ENCODE results near the gene OR4K2.

The OR4K2 gene

GRCh38 chr14:19918553-19919264 lies 43.8 kb downstream of the OR4K2 start:
- Histone ChIP-seq H3K9me3 (ENCODE audit: insufficient read depth, low read depth, low read length) (peaks cover 1% of the 10 kb centered on the region), H4K91ac (ENCODE audit: low read depth, low read length) (no peak overlapping the region), H2AFZ (ENCODE audit: insufficient read depth, low read length, poor library complexity) (no peak overlapping the region), H3K27ac (ENCODE audit: low read depth, low read length) (no peak overlapping the region), H3K18ac (ENCODE audit: low read length) (no peak overlapping the region), H4K8ac (ENCODE audit: low read depth, low read length) (no peak overlapping the region), H3K9ac (ENCODE audit: low read length) (no peak overlapping the region), H3K79me1 (ENCODE audit: low read length) (no peaks in the 10 kb centered on the region), H3K4me2 (ENCODE audit: low read length) (no peak overlapping the region), H2BK12ac (ENCODE audit: low read length) (no peak overlapping the region), H3K4me3 (ENCODE audit: low read depth, low read length) (no peak overlapping the region), H3K79me2 (ENCODE audit: control insufficient read depth, insufficient read depth, low read length, poor library complexity) (no peaks in the 10 kb centered on the region), H3K36me3 (ENCODE audit: control insufficient read depth in 1 of 2, insufficient read depth in 2 of 2, low read length in 2 of 2) (no peaks in the 10 kb centered on the region), H3K14ac (ENCODE audit: low read length) (no peak overlapping the region), H3K4me1 (ENCODE audit: control insufficient read depth in 1 of 2, insufficient read depth in 2 of 2, low read length in 2 of 2) (no peaks in the 10 kb centered on the region), H2AK5ac (ENCODE audit: low read length) (no peak overlapping the region), H3K27me3 (ENCODE audit: insufficient read depth, low read length) (no peaks in the 10 kb centered on the region), H3K23ac (ENCODE audit: low read length) (no peak overlapping the region), H4K12ac (ENCODE audit: low read depth, low read length) (no peak overlapping the region), H2BK5ac (ENCODE audit: low read depth, low read length, poor library complexity) (no peak overlapping the region), H2BK120ac (ENCODE audit: insufficient read depth, low read length, poor library complexity) (no peak overlapping the region), H3K4ac (ENCODE audit: low read depth, low read length) (no peak overlapping the region)
- DNase-seq = no peak
- no CpG with 5 or more reads among the region's 4 CpGs for WGBS (ENCODE audit: extremely low coverage, insufficient coverage, insufficient read length)

GRCh38 chr14:19920021-19920657 lies 45.2 kb downstream of the OR4K2 start, which contains the start of gene OR4K5:
TSS of gene OR4K5 (plus strand) at chr14:19920607. CDS start at chr14:19920607, 0 bp downstream.
- Histone ChIP-seq H3K27me3 (ENCODE audit: insufficient read depth, low read length) (no peaks in the 10 kb centered on the region), H2AFZ (ENCODE audit: insufficient read depth, low read length, poor library complexity) (no peak within 1 kb of the TSS), H3K4me2 (ENCODE audit: low read length) (no peak within 1 kb of the TSS), H2BK12ac (ENCODE audit: low read length) (no peak within 1 kb of the TSS), H2BK5ac (ENCODE audit: low read depth, low read length, poor library complexity) (no peak within 1 kb of the TSS), H4K91ac (ENCODE audit: low read depth, low read length) (no peak within 1 kb of the TSS), H3K18ac (ENCODE audit: low read length) (no peak within 1 kb of the TSS), H3K9me3 (ENCODE audit: insufficient read depth, low read depth, low read length) (peaks cover 1% of the 10 kb centered on the region), H2BK120ac (ENCODE audit: insufficient read depth, low read length, poor library complexity) (no peak within 1 kb of the TSS), H3K23ac (ENCODE audit: low read length) (no peak within 1 kb of the TSS), H3K36me3 (ENCODE audit: control insufficient read depth in 1 of 2, insufficient read depth in 2 of 2, low read length in 2 of 2) (no peaks in the 10 kb centered on the region), H2AK5ac (ENCODE audit: low read length) (no peak within 1 kb of the TSS), H3K14ac (ENCODE audit: low read length) (no peak within 1 kb of the TSS), H3K79me1 (ENCODE audit: low read length) (no peaks in the 10 kb centered on the region), H3K9ac (ENCODE audit: low read length) (no peak within 1 kb of the TSS), H4K8ac (ENCODE audit: low read depth, low read length) (no peak within 1 kb of the TSS), H4K12ac (ENCODE audit: low read depth, low read length) (no peak within 1 kb of the TSS), H3K27ac (ENCODE audit: low read depth, low read length) (no peak within 1 kb of the TSS), H3K4me1 (ENCODE audit: control insufficient read depth in 1 of 2, insufficient read depth in 2 of 2, low read length in 2 of 2) (no peaks in the 10 kb centered on the region), H3K79me2 (ENCODE audit: control insufficient read depth, insufficient read depth, low read length, poor library complexity) (no peaks in the 10 kb centered on the region), H3K4me3 (ENCODE audit: low read depth, low read length) (no peak within 1 kb of the TSS), H3K4ac (ENCODE audit: low read depth, low read length) (no peak within 1 kb of the TSS)
- no peak for DNase-seq

- Histone ChIP-seq H4K12ac (ENCODE audit: low read depth, low read length) (no peak within 1 kb of the TSS), H3K4ac (ENCODE audit: low read depth, low read length) (no peak within 1 kb of the TSS), H4K91ac (ENCODE audit: low read depth, low read length) (no peak within 1 kb of the TSS), H2AFZ (ENCODE audit: insufficient read depth, low read length, poor library complexity) (no peak within 1 kb of the TSS), H2BK120ac (ENCODE audit: insufficient read depth, low read length, poor library complexity) (no peak within 1 kb of the TSS), H3K27me3 (ENCODE audit: insufficient read depth, low read length) (no peaks in the 10 kb centered on the region), H3K4me2 (ENCODE audit: low read length) (no peak within 1 kb of the TSS), H3K4me3 (ENCODE audit: low read depth, low read length) (no peak within 1 kb of the TSS), H2BK12ac (ENCODE audit: low read length) (no peak within 1 kb of the TSS), H3K9ac (ENCODE audit: low read length) (no peak within 1 kb of the TSS), H3K27ac (ENCODE audit: low read depth, low read length) (no peak within 1 kb of the TSS), H3K14ac (ENCODE audit: low read length) (no peak within 1 kb of the TSS), H3K79me2 (ENCODE audit: control insufficient read depth, insufficient read depth, low read length, poor library complexity) (no peaks in the 10 kb centered on the region), H4K8ac (ENCODE audit: low read depth, low read length) (no peak within 1 kb of the TSS), H2AK5ac (ENCODE audit: low read length) (no peak within 1 kb of the TSS), H3K18ac (ENCODE audit: low read length) (no peak within 1 kb of the TSS), H2BK5ac (ENCODE audit: low read depth, low read length, poor library complexity) (no peak within 1 kb of the TSS), H3K36me3 (ENCODE audit: control insufficient read depth in 1 of 2, insufficient read depth in 2 of 2, low read length in 2 of 2) (no peaks in the 10 kb centered on the region), H3K4me1 (ENCODE audit: control insufficient read depth in 1 of 2, insufficient read depth in 2 of 2, low read length in 2 of 2) (no peaks in the 10 kb centered on the region), H3K23ac (ENCODE audit: low read length) (no peak within 1 kb of the TSS), H3K79me1 (ENCODE audit: low read length) (no peaks in the 10 kb centered on the region), H3K9me3 (ENCODE audit: insufficient read depth, low read depth, low read length) (peaks cover 2% of the 10 kb centered on the region)
- DNase-seq = no peak
- no CpG with 5 or more reads among the region's 3 CpGs for WGBS (ENCODE audit: extremely low coverage, insufficient coverage, insufficient read length)
Measured at GRCh38 chr14:19930617-19931016, 55.7 kb downstream of the OR4K2 start, which contains the start of gene OR4K1. TSS of gene OR4K1 (plus strand) at chr14:19930917. CDS start at chr14:19935667, 4,750 bp downstream.

Data from trophoblast cell (in vitro differentiated cells and primary cell).